ENCODE results near the gene KANK2. TPM values are rescaled to one million over a fixed set of nuclear protein-coding genes. Genes with fewer than 3 reads are reported as not detected.

KANK2 gene
- total RNA-seq, 1 experiment from 2014 or later: 17.6 TPM

DNA sequence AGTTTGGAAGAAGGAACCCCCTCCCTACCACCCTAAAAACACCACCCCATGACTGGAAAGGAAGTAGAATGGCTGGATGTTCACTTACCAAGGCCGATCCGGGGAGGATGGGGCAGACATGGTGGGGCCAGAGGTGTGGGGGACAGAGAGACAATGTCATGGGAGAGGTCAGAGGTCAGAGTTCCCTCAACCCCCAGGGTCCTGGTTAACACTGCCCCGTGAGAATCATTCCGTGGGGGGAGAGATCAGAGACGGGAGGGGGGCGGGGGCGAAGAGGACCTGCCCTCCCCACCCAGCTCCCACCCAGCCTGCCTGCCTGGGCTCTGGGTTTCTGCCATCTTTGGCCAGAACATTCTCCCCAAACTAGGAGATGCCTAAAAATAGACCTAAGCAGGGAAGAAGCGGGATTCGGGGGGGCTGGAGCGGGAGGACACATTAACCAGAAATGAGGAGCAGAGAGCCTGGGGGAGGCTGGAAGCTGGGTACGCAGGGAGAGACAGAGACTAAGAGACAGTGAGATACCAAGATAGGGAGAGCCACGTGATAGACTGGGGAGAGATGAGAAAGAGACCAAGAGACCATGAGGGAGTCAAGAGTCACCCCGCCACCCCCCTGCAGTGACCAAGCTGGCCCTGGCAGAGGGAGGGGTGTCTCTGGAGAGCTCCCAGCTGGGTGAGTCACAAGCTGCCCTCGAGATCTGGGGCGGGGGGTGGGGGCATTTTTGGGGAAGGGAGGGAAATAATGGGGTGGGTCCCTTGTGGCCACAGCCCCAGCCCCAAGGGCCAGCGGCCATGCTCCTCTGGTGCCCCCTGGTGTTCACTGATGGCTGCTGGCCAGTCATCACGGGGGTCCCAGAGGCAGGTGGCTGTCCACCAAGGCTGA is 6.1 kb upstream of the KANK2 start:
- H3K9me3 Mint-ChIP-seq (ENCODE audit: unreplicated experiment): no peaks in the 10 kb centered on the region
- Histone ChIP-seq H3K9me3 (no peaks in the 10 kb centered on the region), H3K4me3 (ENCODE audit: low read depth, low read length) (no peak overlapping the region), H3K4me1 (no peaks in the 10 kb centered on the region), H3K27me3 (replicated peaks; ENCODE audit: control insufficient read depth, insufficient read depth, low read length) (no peaks in the 10 kb centered on the region), H3K36me3 (ENCODE audit: control insufficient read depth, insufficient read depth, low read length) (no peaks in the 10 kb centered on the region; the same call in 1 of the 2 replicates)
- no peaks in the 10 kb centered on the region for H3K27me3 Mint-ChIP-seq (ENCODE audit: insufficient read depth, unreplicated experiment)
- H3K4me1 Mint-ChIP-seq (ENCODE audit: low read depth, unreplicated experiment): peaks cover 6% of the 10 kb centered on the region
- H3K27ac Mint-ChIP-seq (ENCODE audit: unreplicated experiment): no peak overlapping the region
- POLR2A ChIA-PET: no interaction called here
- no TSS peak for BruUV-seq (replicated peaks)
- H3K36me3 Mint-ChIP-seq (ENCODE audit: insufficient read depth, unreplicated experiment): peaks cover 24% of the 10 kb centered on the region
- no peak overlapping the region for H3K4me3 Mint-ChIP-seq (ENCODE audit: unreplicated experiment)
- CTCF ChIA-PET: interaction anchor here (0.6 to 0.8 kb wide), 2 partner anchors 33 to 60 kb away, joined by 3 to 4 read pairs; no protein-coding TSS in a partner anchor
- intact Hi-C loops (cut with micrococcal nuclease; ENCODE audit: unreplicated experiment): loop anchor here (1.0 kb wide), 1 partner anchor 65 kb away; no protein-coding TSS in a partner anchor
- peak in 1 of 2 experiments; percentile 73 for DNase-seq
- TF ChIP-seq, protein P1, sequence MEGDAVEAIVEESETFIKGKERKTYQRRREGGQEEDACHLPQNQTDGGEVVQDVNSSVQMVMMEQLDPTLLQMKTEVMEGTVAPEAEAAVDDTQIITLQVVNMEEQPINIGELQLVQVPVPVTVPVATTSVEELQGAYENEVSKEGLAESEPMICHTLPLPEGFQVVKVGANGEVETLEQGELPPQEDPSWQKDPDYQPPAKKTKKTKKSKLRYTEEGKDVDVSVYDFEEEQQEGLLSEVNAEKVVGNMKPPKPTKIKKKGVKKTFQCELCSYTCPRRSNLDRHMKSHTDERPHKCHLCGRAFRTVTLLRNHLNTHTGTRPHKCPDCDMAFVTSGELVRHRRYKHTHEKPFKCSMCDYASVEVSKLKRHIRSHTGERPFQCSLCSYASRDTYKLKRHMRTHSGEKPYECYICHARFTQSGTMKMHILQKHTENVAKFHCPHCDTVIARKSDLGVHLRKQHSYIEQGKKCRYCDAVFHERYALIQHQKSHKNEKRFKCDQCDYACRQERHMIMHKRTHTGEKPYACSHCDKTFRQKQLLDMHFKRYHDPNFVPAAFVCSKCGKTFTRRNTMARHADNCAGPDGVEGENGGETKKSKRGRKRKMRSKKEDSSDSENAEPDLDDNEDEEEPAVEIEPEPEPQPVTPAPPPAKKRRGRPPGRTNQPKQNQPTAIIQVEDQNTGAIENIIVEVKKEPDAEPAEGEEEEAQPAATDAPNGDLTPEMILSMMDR (IDR thresholded peaks at IDR 0.05; ENCODE audit: insufficient read depth in 1 of 2, low read depth in 1 of 2, low read length in 1 of 2, severe bottlenecking in 1 of 2, unreplicated experiment in 1 of 2): peak; percentile 81 to 84

GRCh38 chr19:11202488-11203193 is 5.3 kb upstream of the KANK2 start:
- CTCF ChIA-PET: no interaction called here
- Histone ChIP-seq H3K27me3 (replicated peaks; ENCODE audit: control insufficient read depth, insufficient read depth, low read length) (no peaks in the 10 kb centered on the region), H3K4me1 (no peaks in the 10 kb centered on the region), H3K36me3 (ENCODE audit: control insufficient read depth, insufficient read depth, low read length) (no peaks in the 10 kb centered on the region; the same call in 1 of the 2 replicates), H3K9me3 (no peaks in the 10 kb centered on the region), H3K4me3 (ENCODE audit: low read depth, low read length) (no peak overlapping the region)
- POLR2A ChIA-PET: no interaction called here
- TF ChIP-seq, protein P1 (IDR thresholded peaks at IDR 0.05; ENCODE audit: insufficient read depth in 1 of 2, low read depth in 1 of 2, low read length in 1 of 2, severe bottlenecking in 1 of 2, unreplicated experiment in 1 of 2): no peak
- Mint-ChIP-seq H3K27me3 (ENCODE audit: insufficient read depth, unreplicated experiment) (no peaks in the 10 kb centered on the region), H3K36me3 (ENCODE audit: insufficient read depth, unreplicated experiment) (peaks cover 26% of the 10 kb centered on the region), H3K9me3 (ENCODE audit: unreplicated experiment) (no peaks in the 10 kb centered on the region), H3K4me3 (ENCODE audit: unreplicated experiment) (no peak overlapping the region), H3K27ac (ENCODE audit: unreplicated experiment) (no peak overlapping the region), H3K4me1 (ENCODE audit: low read depth, unreplicated experiment) (peaks cover 6% of the 10 kb centered on the region)
- DNase-seq: no peak
- intact Hi-C loops (cut with micrococcal nuclease; ENCODE audit: unreplicated experiment): loop anchor here (1.0 kb wide), 1 partner anchor 64 kb away; no protein-coding TSS in a partner anchor
- no TSS peak for BruUV-seq (replicated peaks)

DNA sequence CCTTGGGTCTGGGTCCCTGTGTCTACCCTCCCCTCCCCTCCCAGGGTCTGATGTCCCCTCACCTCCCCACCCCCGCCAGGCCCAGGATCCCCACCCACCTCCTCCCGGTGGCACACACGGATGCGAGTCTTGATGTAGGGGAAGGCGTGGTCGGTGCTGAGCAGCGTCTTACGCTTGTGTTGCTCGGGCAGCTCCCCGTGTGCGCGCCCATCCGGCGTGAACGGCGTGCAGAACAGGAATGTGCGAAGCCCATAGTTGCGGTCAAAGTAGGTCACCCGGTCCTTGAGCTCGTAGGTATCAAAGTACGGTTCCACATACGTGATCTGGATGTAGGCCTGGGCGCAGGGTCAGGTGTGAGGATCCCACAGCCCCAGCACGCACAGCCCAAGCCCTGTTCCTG is 4.4 kb upstream of the KANK2 start:
- H3K27me3 Mint-ChIP-seq (ENCODE audit: insufficient read depth, unreplicated experiment): no peaks in the 10 kb centered on the region
- BruUV-seq (replicated peaks): no TSS peak
- POLR2A ChIA-PET: no interaction called here
- TF ChIP-seq, protein P1 (IDR thresholded peaks at IDR 0.05; ENCODE audit: insufficient read depth in 1 of 2, low read depth in 1 of 2, low read length in 1 of 2, severe bottlenecking in 1 of 2, unreplicated experiment in 1 of 2): no peak
- no peaks in the 10 kb centered on the region for H3K4me1 ChIP-seq
- no peaks in the 10 kb centered on the region for H3K27me3 ChIP-seq (replicated peaks; ENCODE audit: control insufficient read depth, insufficient read depth, low read length)
- no peaks in the 10 kb centered on the region for H3K9me3 Mint-ChIP-seq (ENCODE audit: unreplicated experiment)
- CTCF ChIA-PET: no interaction called here
- intact Hi-C loops (cut with micrococcal nuclease; ENCODE audit: unreplicated experiment): no loop called here
- peaks cover 6% of the 10 kb centered on the region for H3K4me1 Mint-ChIP-seq (ENCODE audit: low read depth, unreplicated experiment)
- peaks cover 33% of the 10 kb centered on the region for H3K36me3 Mint-ChIP-seq (ENCODE audit: insufficient read depth, unreplicated experiment)
- no peak for DNase-seq
- no peak overlapping the region for H3K4me3 ChIP-seq (ENCODE audit: low read depth, low read length)
- H3K4me3 Mint-ChIP-seq (ENCODE audit: unreplicated experiment): no peak overlapping the region
- no peak overlapping the region for H3K27ac Mint-ChIP-seq (ENCODE audit: unreplicated experiment)
- H3K36me3 ChIP-seq (ENCODE audit: control insufficient read depth, insufficient read depth, low read length): no peaks in the 10 kb centered on the region; the same call in 1 of the 2 replicates
- no peaks in the 10 kb centered on the region for H3K9me3 ChIP-seq
